Smooth muscle cell (in vitro differentiated cells): ENCODE data around the gene PLEKHA1. TPM values are rescaled to one million over a fixed set of nuclear protein-coding genes. Genes with fewer than 3 reads are reported as not detected.

Experiments used
- DNase-seq: peaks from one replicate; lab custom pipeline; 2025; ENCODE audit not compliant: unreplicated experiment; lab: John Stamatoyannopoulos, UW
- H2AFZ ChIP-seq: fragments of 200-600 bp; sonication (generic); 2 replicates; pipeline ENCODE4 v1.6.0; 2016; ENCODE audit warnings: antibody characterized with exemption, low read depth, mild to moderate bottlenecking
- H3F3A ChIP-seq: fragments of 200-600 bp; sonication (generic); 2 replicates; pipeline ENCODE4 v1.6.0; 2017; ENCODE audit warnings: antibody characterized with exemption, low read depth
- H3K27ac ChIP-seq: fragments of 200-600 bp; sonication (generic); 2 replicates; pipeline ENCODE4 v1.5.1; 2016; ENCODE audit warnings: low read depth, mild to moderate bottlenecking
- H3K27me3 ChIP-seq: fragments of 200-600 bp; sonication (generic); 2 replicates; pipeline ENCODE4 v1.6.1; 2016; ENCODE audit warnings: low read depth, mild to moderate bottlenecking
- H3K36me3 ChIP-seq: fragments of 200-600 bp; sonication (generic); 2 replicates; pipeline ENCODE4 v1.5.1; 2016; ENCODE audit warnings: low read depth
- H3K4me1 ChIP-seq: fragments of 200-600 bp; sonication (generic); 2 replicates; pipeline ENCODE4 v1.5.1; 2016; ENCODE audit warnings: low read depth
- H3K4me2 ChIP-seq: fragments of 200-600 bp; sonication (generic); 2 replicates; pipeline ENCODE4 v1.6.0; 2016; ENCODE audit warnings: mild to moderate bottlenecking
- H3K4me3 ChIP-seq: fragments of 200-600 bp; sonication (generic); 2 replicates; pipeline ENCODE4 v1.5.1; 2016; ENCODE audit warnings: mild to moderate bottlenecking
- H3K79me2 ChIP-seq: fragments of 200-600 bp; sonication (generic); 2 replicates; pipeline ENCODE4 v1.6.0; 2016; ENCODE audit warnings: low read depth, mild to moderate bottlenecking
- H3K9ac ChIP-seq: fragments of 200-600 bp; sonication (generic); 2 replicates; pipeline ENCODE4 v1.6.0; 2016; ENCODE audit warnings: low read depth
- H3K9me3 ChIP-seq: fragments of 200-600 bp; sonication (generic); replicated peaks from 2 replicates; pipeline ENCODE4 v1.5.1; 2016; ENCODE audit warnings: low read depth
- H4K20me1 ChIP-seq: fragments of 200-600 bp; sonication (generic); 2 replicates; pipeline ENCODE4 v1.6.0; 2016; ENCODE audit warnings: low read depth
- WGBS: methylation state at CpG from one replicate; pipeline ENCODE4 v1.1.7; 2016; ENCODE audit warnings: low lambda C conversion rate; 5-methylcytosine and 5-hydroxymethylcytosine counted together
- polyA plus RNA-seq: library from polyadenylated mRNA; unstranded; fragments of >200 nt; fragmentation: Nextera tagmentation; extraction: Ambion mirVana; gene quantifications from 2 replicates; pipeline ENCODE4 v1.2.1, GENCODE V29; 2016
- total RNA-seq: library from RNA; depleted of rRNA; stranded (reverse); fragments of >200 nt; gene quantifications from 2 replicates; pipeline ENCODE4 v1.2.3, GENCODE V29; 2014
- TF ChIP-seq, protein P1 (sequence below): fragments of 200-600 bp; sonication (generic); IDR thresholded peaks from 2 replicates; pipeline ENCODE4 v1.5.1; 2017; ENCODE audit warnings: borderline replicate concordance, mild to moderate bottlenecking, antibody characterized with exemption; ENCODE audit not compliant: insufficient read depth, poor library complexity, severe bottlenecking

The PLEKHA1 gene
- total and polyA plus RNA-seq, 2 experiments from 2014 or later, result 22.7 to 24.6 TPM

DNA sequence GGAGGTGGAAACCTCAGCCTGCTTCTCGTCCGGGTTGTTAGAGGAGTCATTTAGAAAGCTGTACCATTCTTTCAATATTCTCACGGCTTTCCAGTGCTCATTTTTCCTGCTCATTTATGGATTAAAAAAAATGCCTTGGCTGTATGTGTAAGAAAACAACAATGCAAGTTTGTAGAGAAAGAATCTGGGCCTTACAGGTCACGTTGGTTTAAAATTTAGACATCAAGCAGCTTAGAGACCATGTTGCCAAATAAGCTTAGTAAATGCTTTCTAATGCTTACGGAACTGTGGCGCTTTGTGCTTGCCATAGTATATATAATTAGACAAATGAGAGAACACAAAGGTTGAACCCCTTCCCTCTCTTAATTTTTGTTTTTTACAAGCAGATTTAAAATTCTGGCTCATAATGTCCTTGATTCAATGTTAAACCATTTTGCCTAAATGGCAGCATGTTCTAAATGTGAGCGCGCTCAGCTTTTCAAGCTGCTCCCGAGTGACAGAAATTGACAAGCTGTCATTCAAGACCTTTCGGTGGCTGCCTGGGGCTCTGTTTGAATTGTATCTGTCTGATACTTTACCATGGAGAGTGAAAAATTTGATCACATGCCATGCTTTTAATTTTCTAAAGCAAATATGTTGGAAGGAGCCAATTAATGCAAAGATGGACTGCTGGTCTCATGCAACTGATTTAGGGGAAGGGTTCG, 81.0 kb downstream of the PLEKHA1 start:
- no peak overlapping the region for H3K4me3 ChIP-seq
- peaks cover 7% of the 10 kb centered on the region for H3K4me1 ChIP-seq
- H3K36me3 ChIP-seq, result no peaks in the 10 kb centered on the region
- no peaks in the 10 kb centered on the region for H3K27me3 ChIP-seq
- no peak overlapping the region for H3K9ac ChIP-seq
- H3K9me3 ChIP-seq, result no peaks in the 10 kb centered on the region
- DNase-seq, result no peak
- 75% methylated on average over 11 of the region's 11 CpGs for WGBS
- H4K20me1 ChIP-seq, result no peaks in the 10 kb centered on the region
- TF ChIP-seq, protein P1, sequence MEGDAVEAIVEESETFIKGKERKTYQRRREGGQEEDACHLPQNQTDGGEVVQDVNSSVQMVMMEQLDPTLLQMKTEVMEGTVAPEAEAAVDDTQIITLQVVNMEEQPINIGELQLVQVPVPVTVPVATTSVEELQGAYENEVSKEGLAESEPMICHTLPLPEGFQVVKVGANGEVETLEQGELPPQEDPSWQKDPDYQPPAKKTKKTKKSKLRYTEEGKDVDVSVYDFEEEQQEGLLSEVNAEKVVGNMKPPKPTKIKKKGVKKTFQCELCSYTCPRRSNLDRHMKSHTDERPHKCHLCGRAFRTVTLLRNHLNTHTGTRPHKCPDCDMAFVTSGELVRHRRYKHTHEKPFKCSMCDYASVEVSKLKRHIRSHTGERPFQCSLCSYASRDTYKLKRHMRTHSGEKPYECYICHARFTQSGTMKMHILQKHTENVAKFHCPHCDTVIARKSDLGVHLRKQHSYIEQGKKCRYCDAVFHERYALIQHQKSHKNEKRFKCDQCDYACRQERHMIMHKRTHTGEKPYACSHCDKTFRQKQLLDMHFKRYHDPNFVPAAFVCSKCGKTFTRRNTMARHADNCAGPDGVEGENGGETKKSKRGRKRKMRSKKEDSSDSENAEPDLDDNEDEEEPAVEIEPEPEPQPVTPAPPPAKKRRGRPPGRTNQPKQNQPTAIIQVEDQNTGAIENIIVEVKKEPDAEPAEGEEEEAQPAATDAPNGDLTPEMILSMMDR, result no peak
- no peak overlapping the region for H2AFZ ChIP-seq
- no peaks in the 10 kb centered on the region for H3K79me2 ChIP-seq
- no peaks in the 10 kb centered on the region for H3F3A ChIP-seq
- H3K4me2 ChIP-seq, result no peak overlapping the region
- H3K27ac ChIP-seq, result no peak overlapping the region

DNA sequence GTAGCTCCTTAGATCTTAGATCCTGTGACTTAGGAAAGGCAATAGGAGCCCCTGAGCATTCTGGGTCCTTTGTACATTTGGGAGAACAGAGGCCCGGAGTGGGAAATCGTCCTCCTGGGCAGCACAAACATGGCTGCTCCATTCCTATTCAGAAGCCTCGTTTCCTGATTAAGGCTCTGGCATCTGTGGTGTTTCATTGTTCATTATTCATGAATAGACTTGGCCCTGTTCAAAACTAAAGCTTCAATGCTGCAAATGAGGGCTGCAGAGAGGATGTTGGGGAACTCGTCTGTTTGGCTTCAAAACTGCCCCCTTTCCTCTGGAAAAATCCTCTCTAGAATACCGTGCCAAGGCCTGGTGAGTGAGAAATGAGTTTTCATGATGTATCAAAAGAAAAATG, 83.4 kb downstream of the PLEKHA1 start:
- Histone ChIP-seq H3F3A (no peaks in the 10 kb centered on the region), H3K36me3 (no peaks in the 10 kb centered on the region), H3K4me3 (no peak overlapping the region), H3K4me1 (peaks cover 14% of the 10 kb centered on the region), H3K9ac (no peak overlapping the region), H2AFZ (no peak overlapping the region), H4K20me1 (no peaks in the 10 kb centered on the region), H3K4me2 (no peak overlapping the region), H3K9me3 (no peaks in the 10 kb centered on the region), H3K27me3 (no peaks in the 10 kb centered on the region), H3K27ac (no peak overlapping the region), H3K79me2 (no peaks in the 10 kb centered on the region)
- 96% methylated on average over 5 of the region's 5 CpGs for WGBS
- TF ChIP-seq, protein P1, result no peak
- no peak for DNase-seq

DNA sequence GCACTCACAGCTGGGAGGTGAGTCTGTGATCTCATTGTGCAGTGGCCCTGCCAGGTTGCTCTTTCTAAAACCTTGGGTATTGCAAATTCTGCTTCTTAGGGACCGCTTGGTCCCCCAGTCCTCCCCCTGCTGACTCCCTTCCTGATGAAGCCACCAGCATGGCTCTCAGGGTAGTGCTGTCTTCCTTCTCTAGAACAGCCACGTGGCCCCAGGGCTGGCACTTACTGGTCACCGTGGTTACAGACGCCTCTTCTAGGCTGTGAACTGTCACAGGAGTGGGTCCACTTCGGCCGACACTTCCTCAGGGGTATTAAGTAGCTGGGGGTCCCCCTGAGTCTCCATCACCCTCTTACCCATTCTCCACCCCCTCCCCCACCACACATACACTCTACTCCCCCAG, 84.2 kb downstream of the PLEKHA1 start:
- H3K36me3 ChIP-seq, result no peaks in the 10 kb centered on the region
- peaks cover 3% of the 10 kb centered on the region for H4K20me1 ChIP-seq
- peaks cover under 1% of the 10 kb centered on the region for H3F3A ChIP-seq
- no peak overlapping the region for H3K9ac ChIP-seq
- no peak overlapping the region for H3K27ac ChIP-seq
- H3K4me2 ChIP-seq, result no peak overlapping the region
- TF ChIP-seq, protein P1, result no peak
- no peak for DNase-seq
- peaks cover 18% of the 10 kb centered on the region for H3K4me1 ChIP-seq
- H3K79me2 ChIP-seq, result peaks cover 5% of the 10 kb centered on the region
- 74% methylated on average over 6 of the region's 6 CpGs for WGBS
- no peaks in the 10 kb centered on the region for H3K9me3 ChIP-seq
- H2AFZ ChIP-seq, result no peak overlapping the region
- H3K4me3 ChIP-seq, result no peak overlapping the region
- no peaks in the 10 kb centered on the region for H3K27me3 ChIP-seq
